Activated CD4-positive, alpha-beta T cell treated with anti-CD3 and anti-CD28 coated beads for 4 hours (primary cell): ENCODE data around the gene KRTAP4-16.
"Not testable (repeated sequence)": the region's sequence is repeated elsewhere in the genome, so short reads cannot be mapped to it uniquely, and the experiment has no call there.

Experiments used
- DNase-seq, 2 donors: peaks; one replicate each; pipeline ENCODE4 v3.0.0-alpha.2; 2020

KRTAP4-16 gene

DNA sequence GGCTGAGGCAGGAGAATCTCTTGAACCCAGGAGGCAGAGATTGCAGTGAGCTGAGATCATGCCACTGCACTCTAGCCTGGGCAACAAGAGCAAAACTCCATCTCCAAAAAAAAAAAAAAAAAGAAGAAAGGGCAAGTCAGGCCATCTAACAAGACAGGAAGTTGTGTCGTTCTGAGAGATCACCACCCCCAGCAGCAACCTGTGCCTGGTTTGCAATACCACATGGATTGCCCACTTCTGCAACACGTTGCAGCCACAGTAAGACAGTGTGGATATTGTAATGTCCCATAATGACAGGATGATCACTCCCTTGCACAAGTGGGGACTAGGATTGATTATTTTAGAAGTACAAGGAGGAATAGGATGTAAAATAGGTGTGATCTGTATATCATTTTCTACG, 33.0 kb downstream of the KRTAP4-16 start:
- no peak for DNase-seq

DNA sequence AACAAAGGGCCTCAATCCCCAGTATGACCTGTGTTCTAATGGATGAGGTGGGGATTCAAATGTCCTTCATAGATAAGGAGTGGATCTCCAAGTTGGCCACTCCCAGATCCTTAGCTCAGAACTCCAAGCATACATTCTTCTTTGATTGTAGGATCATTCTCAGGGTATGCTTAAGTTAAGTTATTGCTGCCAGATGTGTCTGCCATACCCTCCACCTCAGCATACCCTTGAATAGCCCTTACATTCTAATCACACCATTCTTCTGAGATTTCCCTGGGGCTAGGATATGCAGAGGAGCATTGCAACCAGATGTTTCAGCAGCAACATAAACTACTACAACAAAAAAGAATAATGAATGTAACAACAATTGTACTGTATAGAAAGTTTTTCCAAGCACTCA, 34.7 kb downstream of the KRTAP4-16 start:
- DNase-seq, result no peak

DNA sequence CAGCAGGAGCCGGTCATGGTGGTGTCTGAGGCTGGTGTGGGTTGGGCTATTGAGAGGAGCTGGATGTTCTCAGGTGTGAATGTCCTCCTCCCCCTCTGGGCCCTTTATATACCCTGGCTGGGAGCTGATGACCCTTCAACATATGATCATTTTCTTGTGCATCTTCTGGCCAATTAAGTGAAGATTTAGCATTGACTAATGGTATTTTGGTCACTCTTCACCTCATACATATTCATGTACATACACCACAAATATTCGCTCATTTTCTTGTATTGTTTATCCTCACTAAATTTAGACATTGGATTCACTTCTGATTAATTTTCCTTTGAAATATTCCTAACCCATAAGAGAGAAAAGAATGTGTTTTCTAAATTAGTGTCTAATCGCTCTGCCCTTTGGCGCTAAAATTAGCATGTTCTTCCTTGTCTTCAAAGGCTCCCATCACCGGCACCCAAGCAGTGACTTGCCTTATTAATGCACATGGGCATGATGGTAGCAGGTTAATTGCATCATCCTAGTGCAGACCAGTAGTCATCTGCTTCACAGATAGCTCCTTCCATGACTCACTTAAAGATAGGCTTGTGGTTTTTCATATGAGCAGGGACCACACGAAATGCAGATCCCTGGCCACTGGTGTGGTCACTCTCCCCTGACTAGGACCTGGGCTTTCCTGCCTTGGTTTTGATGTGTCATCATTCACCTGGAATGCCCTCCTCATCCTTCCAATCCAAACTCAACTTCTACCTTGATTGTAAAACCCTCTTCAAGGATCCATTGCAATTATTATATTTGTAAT, 36.0 kb downstream of the KRTAP4-16 start, which contains the start of gene KRTAP2-4:
KRTAP2-4 (minus strand) TSS at position 51 of the 796 bp plus-strand sequence; CDS start at position 17, 34 bp downstream.
- DNase-seq, result no peak

DNA sequence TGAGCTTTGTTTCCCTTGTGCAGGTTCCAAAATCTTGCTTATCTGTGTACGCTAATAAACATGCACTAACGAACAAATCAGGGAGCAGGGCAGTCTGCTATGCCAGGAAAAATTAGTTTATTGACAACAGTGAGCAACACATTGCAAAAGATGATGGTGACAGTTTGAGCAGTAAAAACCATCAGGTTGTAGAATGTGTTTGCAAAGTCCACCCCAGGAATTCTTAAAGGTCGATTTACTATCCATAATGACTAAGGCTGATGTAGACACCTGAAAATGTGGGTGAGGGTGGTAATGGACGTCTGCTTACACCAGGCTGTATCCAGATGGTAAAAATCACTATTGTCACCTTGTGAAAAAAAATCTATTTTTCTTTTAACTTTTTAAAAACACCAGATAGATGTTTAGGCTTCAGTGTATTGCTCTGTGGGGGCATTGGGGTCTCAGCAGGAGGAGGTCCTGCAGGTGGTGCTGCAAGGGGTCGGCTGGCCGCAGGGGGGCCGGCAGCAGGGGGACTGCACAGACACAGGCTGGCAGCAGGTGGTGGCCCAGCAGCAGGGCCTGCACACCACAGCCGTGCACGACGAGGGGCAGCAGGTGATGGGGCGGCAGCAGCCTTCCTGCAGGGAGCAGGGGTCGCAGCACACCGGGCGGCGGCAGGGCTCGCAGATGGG, 36.9 kb downstream of the KRTAP4-16 start:
- not testable (repeated sequence) for DNase-seq

DNA sequence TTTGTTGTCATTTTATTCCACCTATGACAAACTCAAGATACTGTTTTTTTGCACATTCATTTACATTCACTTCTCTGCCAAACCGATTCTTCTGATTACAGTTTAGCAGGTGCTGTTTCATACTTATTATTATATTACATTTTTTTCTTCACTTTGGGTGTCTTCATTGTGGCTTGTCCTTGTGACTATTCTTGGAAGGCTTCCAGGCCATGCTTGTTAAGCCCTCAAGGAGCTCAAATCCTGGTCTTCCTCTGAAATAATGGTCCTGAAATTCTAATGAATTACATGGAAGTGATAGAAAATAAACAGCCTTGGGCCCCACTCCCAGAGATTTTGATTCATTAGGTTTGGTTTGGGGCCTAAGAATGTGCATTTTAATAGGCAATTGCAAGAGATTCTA, 37.7 kb downstream of the KRTAP4-16 start:
- no peak for DNase-seq

DNA sequence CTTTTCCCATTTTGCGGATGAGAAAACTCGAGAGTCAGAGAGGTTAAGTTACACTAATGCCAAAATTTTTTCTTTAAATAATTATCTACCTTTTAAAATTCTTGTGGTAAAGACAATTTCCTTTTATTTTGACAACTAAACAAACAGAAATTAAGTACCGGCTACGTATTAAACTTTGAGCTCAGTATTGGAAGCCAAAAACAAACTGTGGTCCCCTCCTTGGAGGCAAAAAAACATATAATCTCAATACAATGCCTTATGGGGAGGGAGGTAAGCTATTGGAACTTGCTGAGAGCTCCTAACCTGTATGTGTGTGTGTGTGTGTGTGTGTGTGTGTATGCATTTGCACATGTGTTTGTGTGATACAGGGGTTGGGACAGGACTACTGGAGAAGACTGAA, 38.6 kb downstream of the KRTAP4-16 start:
- no peak for DNase-seq

DNA sequence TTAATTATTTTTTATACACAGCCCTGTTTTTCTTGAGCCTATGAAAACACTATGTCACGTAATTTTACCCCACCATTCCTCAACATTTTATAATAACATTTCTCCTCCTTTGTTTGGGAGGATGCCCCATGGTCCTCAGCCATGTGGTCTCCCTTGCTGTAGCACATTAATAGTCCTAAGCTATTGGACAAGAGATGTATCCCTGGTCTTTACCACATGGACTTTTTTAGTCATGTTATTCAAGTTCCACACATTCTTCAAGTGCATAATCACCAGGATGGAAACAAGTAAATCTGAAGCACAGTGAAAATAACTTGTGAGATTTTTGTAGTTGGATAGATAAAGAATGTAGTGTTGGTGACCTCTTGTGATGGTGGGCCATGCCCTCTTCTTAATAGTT, 40.0 kb downstream of the KRTAP4-16 start:
- no peak for DNase-seq

DNA sequence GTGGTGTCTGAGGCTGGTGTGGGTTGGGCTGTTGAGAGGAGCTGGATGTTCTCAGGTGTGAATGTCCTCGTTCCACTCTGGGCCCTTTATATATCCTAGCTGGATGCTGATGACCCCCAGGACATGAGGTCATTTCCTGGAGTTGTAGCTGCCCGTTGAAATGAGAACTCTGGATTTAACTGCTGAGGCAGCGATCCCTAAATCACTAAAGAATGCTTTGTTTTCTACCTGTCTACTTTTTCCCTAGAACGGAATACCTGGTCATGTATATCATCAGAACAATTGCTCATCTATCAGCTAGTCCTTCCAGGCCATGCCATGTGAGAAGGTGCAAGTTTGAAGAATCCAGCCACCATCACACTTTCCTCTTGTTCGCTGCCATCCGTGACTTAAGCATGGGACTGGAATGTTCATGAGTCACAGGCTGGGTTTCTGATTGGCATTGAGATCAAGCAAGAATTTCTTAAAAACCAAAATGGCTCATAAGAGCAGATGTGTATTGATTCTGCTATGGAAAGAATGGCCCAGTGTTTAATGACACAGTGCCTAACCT, 41.9 kb downstream of the KRTAP4-16 start, which contains the start of gene KRTAP2-3:
KRTAP2-3 (minus strand) TSS at position 63 of the 553 bp plus-strand sequence. CDS start 64 bp downstream, outside the sequence.
- no peak for DNase-seq

DNA sequence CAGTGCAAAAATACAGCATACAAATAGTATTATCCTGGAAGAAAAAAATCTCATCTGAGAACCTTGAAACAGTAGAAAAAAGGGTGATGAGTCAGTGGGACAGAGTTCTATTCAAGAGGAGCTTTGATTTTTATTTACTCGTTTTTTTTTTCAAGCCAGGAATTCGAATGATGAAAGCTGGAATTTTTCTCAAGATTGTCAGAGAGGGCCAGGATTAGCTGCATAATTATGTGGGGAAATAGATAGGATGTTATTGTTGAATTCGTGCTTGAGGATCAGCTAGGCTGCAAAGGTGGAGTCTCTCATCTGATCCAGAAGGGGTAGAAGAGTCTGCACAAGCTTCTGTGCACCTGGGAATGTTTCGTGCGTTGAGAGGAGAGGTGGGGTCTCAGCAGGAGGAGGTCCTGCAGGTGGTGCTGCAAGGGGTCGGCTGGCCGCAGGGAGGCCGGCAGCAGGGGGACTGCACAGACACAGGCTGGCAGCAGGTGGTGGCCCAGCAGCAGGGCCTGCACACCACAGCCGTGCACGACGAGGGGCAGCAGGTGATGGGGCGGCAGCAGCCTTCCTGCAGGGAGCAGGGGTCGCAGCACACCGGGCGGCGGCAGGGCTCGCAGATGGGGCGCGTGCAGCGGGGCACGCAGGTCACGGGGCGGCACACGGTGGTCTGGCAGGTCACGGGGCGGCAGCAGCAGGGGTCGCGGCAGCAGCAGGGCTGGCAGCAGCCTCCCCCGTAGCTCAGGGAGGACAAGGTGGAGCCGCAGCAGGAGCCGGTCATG, 42.5 kb downstream of the KRTAP4-16 start:
- DNase-seq, result not testable (repeated sequence)

DNA sequence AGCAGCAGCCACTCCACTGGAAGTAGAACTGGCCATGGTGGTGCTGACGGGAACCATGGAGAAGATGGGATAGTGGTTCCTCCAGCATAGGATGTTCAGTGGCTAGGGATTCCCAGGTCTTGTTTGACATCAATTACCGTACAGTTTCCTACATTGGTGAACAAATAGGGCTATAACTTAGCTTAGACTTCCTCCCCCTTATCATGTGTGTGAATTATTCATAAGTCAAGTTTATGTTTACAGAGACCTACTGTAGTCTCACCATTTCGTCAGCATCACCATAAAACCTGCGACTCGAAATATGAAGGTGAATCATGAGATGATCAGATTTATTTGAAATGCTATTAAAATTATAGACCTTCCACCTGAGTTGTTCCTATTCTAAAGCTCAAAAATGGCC, 43.3 kb downstream of the KRTAP4-16 start:
- DNase-seq, result no peak

DNA sequence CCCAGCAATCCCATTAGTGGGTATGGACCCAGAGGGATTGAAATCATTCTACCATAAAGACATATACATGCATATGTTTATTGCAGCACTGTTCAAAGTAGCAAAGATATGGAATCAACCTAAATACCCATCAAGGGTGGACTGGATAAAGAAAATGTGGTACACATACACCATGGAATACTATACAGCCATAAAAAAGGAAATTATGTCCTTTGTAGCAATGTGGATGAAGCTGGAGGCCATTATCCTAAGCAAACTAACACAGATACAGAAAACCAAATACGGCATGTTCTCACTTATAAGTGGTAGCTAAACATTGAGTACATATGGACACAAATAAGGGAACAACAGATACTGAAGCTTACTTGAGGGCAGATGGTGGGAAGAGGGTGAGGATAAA, 44.5 kb downstream of the KRTAP4-16 start:
- no peak for DNase-seq

DNA sequence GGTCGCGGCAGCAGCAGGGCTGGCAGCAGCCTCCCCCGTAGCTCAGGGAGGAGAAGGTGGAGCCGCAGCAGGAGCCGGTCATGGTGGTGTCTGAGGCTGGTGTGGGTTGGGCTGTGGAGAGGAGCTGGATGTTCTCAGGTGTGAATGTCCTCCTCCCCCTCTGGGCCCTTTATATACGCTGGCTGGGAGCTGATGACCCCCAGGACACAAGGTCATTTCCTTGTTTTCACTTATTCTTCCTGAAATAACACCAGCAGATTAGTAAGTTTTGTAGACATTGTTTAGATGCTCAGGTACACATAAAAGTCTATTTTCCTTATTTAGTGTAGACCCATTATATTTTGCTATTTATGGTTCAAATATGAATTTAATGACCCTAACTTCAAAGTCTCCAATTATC, 46.9 kb downstream of the KRTAP4-16 start, which contains the start of gene KRTAP2-2:
KRTAP2-2 (minus strand) TSS at position 101 of the 400 bp plus-strand sequence; CDS start at position 82, 19 bp downstream.
- not testable (repeated sequence) for DNase-seq

DNA sequence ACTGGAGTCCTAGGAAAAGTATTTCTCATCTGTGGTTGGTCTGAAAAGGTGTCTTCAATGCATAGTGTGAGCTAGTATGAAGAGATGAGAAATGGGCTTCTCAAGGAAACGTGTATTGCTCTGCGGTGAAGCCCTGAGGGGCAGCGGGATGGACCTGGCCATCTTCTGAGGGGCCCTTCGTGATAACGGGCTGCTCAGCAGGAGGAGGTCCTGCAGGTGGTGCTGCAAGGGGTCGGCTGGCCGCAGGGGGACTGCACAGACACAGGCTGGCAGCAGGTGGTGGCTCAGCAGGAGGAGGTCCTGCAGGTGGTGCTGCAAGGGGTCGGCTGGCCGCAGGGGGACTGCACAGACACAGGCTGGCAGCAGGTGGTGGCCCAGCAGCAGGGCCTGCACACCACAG, 47.5 kb downstream of the KRTAP4-16 start:
- not testable (repeated sequence) for DNase-seq

DNA sequence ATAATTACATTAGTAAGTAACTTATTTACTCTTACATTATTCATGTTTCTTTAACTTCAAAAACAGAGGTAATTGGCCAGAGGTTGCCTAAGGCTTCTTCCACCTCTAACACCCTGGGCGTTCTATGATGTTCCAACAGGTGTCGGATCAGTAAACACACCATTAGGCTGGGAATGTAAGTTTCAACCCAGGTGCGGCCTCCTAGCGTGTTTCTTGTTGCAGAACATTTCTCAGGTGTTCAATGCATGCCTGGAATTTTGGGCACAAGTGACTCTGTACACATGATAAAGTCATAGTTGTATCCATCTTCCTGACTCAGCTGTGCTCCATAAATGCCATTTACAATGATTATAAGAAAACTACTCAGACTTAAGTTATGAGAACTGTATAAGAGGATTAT, 48.0 kb downstream of the KRTAP4-16 start:
- DNase-seq, result no peak

DNA sequence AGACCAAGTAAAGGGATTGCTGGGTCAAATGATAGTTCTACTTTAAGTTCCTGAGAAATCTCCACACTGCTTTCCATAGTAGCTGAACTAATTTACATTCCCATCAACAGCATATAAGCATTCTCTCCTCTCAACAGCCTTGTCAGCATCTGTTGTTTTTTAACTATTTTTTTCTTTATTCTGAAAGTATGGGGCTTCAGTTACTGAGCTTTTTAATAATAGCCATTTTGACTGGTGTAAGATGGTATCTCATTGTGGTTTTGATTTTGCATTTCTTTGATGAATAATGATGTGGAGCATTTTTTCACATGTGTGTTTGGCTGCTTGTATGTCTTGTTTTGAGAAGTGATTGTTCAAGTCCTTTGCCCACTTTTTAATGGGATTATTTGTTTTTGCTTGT, 49.4 kb downstream of the KRTAP4-16 start:
- no peak for DNase-seq
